ENCODE results near the gene STIM2.

GRCh38 chr4:26952891-26953290 is 92.2 kb downstream of the STIM2 start:
- TF ChIP-seq SP2 (IDR thresholded peaks at IDR 0.05; ENCODE audit: extremely low read depth, low read depth, low read length, poor library complexity, severe bottlenecking): no peak
- TF ChIP-seq PRDM10 (IDR thresholded peaks at IDR 0.05; ENCODE audit: partially characterized antibody): no peak
- no peak for TF ChIP-seq ZNF75A (CRISPR knock-in tag; IDR thresholded peaks at IDR 0.05)
- TF ChIP-seq CTCF (IDR thresholded peaks at IDR 0.05 in 2 of 3, conservative IDR thresholded peaks at IDR 0.05 in 1 of 3; ENCODE audit: insufficient read depth in 2 of 3, low read depth in 1 of 3, low read length in 3 of 3): no peak
- no peak for TF ChIP-seq TBL1XR1 (IDR thresholded peaks at IDR 0.05; ENCODE audit: low read length in 2 of 2)
- TF ChIP-seq HDGF (IDR thresholded peaks at IDR 0.05): no peak
- TF ChIP-seq YY1 (IDR thresholded peaks at IDR 0.05; ENCODE audit: borderline replicate concordance in 1 of 3, control insufficient read depth in 1 of 3, extremely low read depth in 1 of 3, insufficient read depth in 3 of 3, insufficient read length in 1 of 3, insufficient replicate concordance in 2 of 3, low read depth in 1 of 3, low read length in 2 of 3): no peak
- no peak for TF ChIP-seq ARID2 (IDR thresholded peaks at IDR 0.05)
- no peak for TF ChIP-seq CBX1 (IDR thresholded peaks at IDR 0.05; ENCODE audit: low read depth)
- TF ChIP-seq CHAMP1 (IDR thresholded peaks at IDR 0.05): no peak
- no peak for TF ChIP-seq EZH2 (IDR thresholded peaks at IDR 0.05; ENCODE audit: borderline replicate concordance, low read depth, low read length)
- TF ChIP-seq NBN (IDR thresholded peaks at IDR 0.05; ENCODE audit: low read depth): no peak

All from K562 (cell line).